Measurements from ENCODE around the gene ZNF444.

The ZNF444 gene

GRCh38 chr19:56118666-56119581 lies 22.2 kb upstream of the ZNF444 start:
- H3K9ac ChIP-seq (ENCODE audit: low read depth, low read length): peak overlapping the region; percentile 92; the same call in 1 of the 2 replicates
- H3K9me3 ChIP-seq (ENCODE audit: insufficient read depth, low read depth, low read length): no peaks in the 10 kb centered on the region
- peaks cover 4% of the 10 kb centered on the region for H3K4me1 ChIP-seq (ENCODE audit: insufficient read depth, low read length)
- H3K4me3 ChIP-seq (ENCODE audit: low read length): peak overlapping the region; percentile 90; the same call in 1 of the 2 replicates
- H3K27me3 ChIP-seq (ENCODE audit: insufficient read depth, low read length): no peaks in the 10 kb centered on the region
- peaks cover 20% of the 10 kb centered on the region; the same call in 1 of the 2 replicates for H3K36me3 ChIP-seq (ENCODE audit: insufficient read depth, low read depth, low read length)
- no peak overlapping the region for H3K27ac ChIP-seq (ENCODE audit: low read length)

GRCh38 chr19:56119582-56119978 lies 21.5 kb upstream of the ZNF444 start:
- Histone ChIP-seq H3K9ac (ENCODE audit: low read depth, low read length) (peak overlapping the region; percentile 92), H3K4me1 (ENCODE audit: insufficient read depth, low read length) (peaks cover 3% of the 10 kb centered on the region), H3K27ac (ENCODE audit: low read length) (peak overlapping the region; percentile 88)

GRCh38 chr19:56120002-56120370 lies 21.1 kb upstream of the ZNF444 start:
- peaks cover under 1% of the 10 kb centered on the region for H3K4me1 ChIP-seq (ENCODE audit: insufficient read depth, low read length)

More at GRCh38 chr19:56119582-56119978, 21.5 kb upstream of the ZNF444 start:
- peaks cover 20% of the 10 kb centered on the region; the same call in 1 of the 2 replicates for H3K36me3 ChIP-seq (ENCODE audit: insufficient read depth, low read depth, low read length)
- no peaks in the 10 kb centered on the region for H3K27me3 ChIP-seq (ENCODE audit: insufficient read depth, low read length)
- peak overlapping the region; percentile 90 for H3K4me3 ChIP-seq (ENCODE audit: low read length)
- no peaks in the 10 kb centered on the region for H3K9me3 ChIP-seq (ENCODE audit: insufficient read depth, low read depth, low read length)

GRCh38 chr19:56120371-56121179 lies 20.5 kb upstream of the ZNF444 start:
- peaks cover 20% of the 10 kb centered on the region; the same call in 1 of the 2 replicates for H3K36me3 ChIP-seq (ENCODE audit: insufficient read depth, low read depth, low read length)
- H3K9me3 ChIP-seq (ENCODE audit: insufficient read depth, low read depth, low read length): no peaks in the 10 kb centered on the region
- no peaks in the 10 kb centered on the region; the same call in 1 of the 2 replicates for H3K4me1 ChIP-seq (ENCODE audit: insufficient read depth, low read length)
- no peaks in the 10 kb centered on the region for H3K27me3 ChIP-seq (ENCODE audit: insufficient read depth, low read length)
- peak overlapping the region; percentile 88 for H3K27ac ChIP-seq (ENCODE audit: low read length)
- H3K4me3 ChIP-seq (ENCODE audit: low read length): peak overlapping the region; percentile 90
- peak overlapping the region; percentile 92 for H3K9ac ChIP-seq (ENCODE audit: low read depth, low read length)

More at GRCh38 chr19:56120002-56120370, 21.1 kb upstream of the ZNF444 start:
- Histone ChIP-seq H3K36me3 (ENCODE audit: insufficient read depth, low read depth, low read length) (peaks cover 20% of the 10 kb centered on the region; the same call in 1 of the 2 replicates), H3K27ac (ENCODE audit: low read length) (peak overlapping the region; percentile 88), H3K9ac (ENCODE audit: low read depth, low read length) (peak overlapping the region; percentile 92), H3K9me3 (ENCODE audit: insufficient read depth, low read depth, low read length) (no peaks in the 10 kb centered on the region), H3K27me3 (ENCODE audit: insufficient read depth, low read length) (no peaks in the 10 kb centered on the region), H3K4me3 (ENCODE audit: low read length) (peak overlapping the region; percentile 90)

DNA sequence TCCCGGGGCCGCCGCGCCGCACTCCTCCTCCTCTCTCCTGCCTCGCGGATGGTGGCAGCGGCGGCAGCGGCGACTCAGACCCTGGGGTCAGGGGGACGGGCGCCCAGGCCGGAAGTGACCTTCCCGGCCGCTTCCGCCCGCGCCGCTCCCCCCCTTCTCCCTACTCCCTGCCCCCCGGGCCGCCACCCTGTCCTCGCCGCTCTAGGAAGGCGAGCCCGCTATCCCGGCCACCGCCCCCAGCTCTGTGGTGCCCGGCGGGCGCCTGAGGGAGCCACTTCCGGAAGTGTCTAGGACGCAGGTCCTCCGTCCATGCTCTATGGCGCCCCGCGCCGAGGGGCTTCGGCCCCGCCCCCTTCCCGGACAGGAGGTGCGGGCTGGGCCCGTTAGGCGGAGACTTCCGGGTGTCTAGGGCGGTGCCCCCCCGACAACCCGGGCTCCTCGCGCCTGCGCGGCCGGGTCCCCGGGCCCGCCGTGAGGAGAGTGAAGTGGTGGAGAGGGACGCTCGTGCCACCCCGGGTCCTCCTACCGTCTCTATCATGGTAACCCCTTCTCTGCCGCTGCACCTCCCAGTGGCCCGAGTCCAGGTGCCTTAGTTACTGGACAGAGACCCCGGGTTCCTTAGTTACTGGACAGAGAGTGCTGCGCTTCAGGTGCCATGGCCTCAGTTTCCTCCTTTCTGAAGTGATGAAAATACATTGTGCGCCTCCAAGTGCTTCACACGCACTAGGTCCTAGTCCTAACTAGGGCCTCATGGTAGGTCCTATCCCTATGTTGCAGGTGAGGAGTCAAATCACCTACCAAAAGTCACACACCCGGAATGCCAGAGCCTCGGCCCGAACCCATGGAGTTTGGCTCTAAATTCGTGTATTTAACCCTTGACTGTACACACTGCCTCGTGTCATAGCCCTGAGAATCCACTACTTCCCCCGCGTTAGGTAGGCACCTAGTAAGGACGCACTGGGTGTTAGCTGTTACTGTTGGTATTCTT lies 19.6 kb upstream of the ZNF444 start, which contains the start of gene ZNF787:
ZNF787 (minus strand) TSS at position 116 of the 988 bp plus-strand sequence. CDS start 18,078 bp downstream, outside the sequence.
- Histone ChIP-seq H3K36me3 (ENCODE audit: insufficient read depth, low read depth, low read length) (peaks cover 20% of the 10 kb centered on the region; the same call in 1 of the 2 replicates), H3K9me3 (ENCODE audit: insufficient read depth, low read depth, low read length) (no peaks in the 10 kb centered on the region), H3K27me3 (ENCODE audit: insufficient read depth, low read length) (no peaks in the 10 kb centered on the region), H3K9ac (ENCODE audit: low read depth, low read length) (peak within 1 kb of the TSS; percentile 92), H3K4me1 (ENCODE audit: insufficient read depth, low read length) (no peaks in the 10 kb centered on the region; the same call in 1 of the 2 replicates), H3K4me3 (ENCODE audit: low read length) (peak within 1 kb of the TSS; percentile 90), H3K27ac (ENCODE audit: low read length) (peak within 1 kb of the TSS; percentile 88)

GRCh38 chr19:56123266-56123891 lies 17.7 kb upstream of the ZNF444 start:
- Histone ChIP-seq H3K4me1 (ENCODE audit: insufficient read depth, low read length) (no peaks in the 10 kb centered on the region; the same call in 1 of the 2 replicates), H3K9ac (ENCODE audit: low read depth, low read length) (no peak overlapping the region), H3K4me3 (ENCODE audit: low read length) (no peak overlapping the region), H3K27me3 (ENCODE audit: insufficient read depth, low read length) (no peaks in the 10 kb centered on the region), H3K36me3 (ENCODE audit: insufficient read depth, low read depth, low read length) (peaks cover 10% of the 10 kb centered on the region; the same call in 1 of the 2 replicates), H3K9me3 (ENCODE audit: insufficient read depth, low read depth, low read length) (no peaks in the 10 kb centered on the region), H3K27ac (ENCODE audit: low read length) (no peak overlapping the region)

- no peak overlapping the region for H3K9ac ChIP-seq (ENCODE audit: low read depth, low read length)
Observed at GRCh38 chr19:56124578-56124977, 16.5 kb upstream of the ZNF444 start.

DNA sequence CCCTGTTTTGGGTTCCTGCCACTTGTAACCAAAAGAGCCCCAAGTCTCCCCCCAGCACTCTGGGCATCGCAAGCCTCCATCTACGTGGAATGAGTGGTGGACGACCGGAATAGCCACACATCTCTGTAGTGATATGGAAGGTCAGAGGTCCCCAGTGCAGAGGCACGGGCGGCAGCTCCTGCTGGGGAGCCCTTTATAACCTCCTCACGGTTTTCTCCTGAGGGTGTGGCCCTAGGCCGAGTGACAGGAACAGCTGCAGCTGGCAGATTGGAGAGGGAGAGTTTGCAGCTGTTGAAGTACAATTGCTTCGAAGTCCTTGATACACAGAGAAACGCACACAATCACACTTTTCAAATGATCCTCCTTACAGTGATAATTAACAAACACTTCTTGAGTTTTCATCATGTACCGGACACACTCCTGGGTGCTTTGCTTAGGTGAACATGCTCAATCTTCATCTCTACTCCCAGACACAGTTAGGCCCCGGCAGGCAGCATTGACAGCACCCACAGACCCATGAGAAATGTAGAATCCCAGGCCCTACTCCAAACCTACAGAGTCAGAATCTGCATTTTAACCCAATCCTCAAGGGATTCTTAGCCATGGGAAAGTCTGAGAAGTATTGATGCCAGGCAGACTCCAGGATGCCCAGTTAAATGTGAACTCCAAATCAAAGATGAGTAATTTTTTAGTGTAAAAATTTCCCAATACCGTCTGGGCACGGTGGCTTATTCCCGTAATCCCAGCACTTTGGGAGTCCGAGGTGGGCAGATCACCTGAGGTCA lies 15.1 kb upstream of the ZNF444 start:
- Histone ChIP-seq H3K4me3 (ENCODE audit: low read length) (no peak overlapping the region), H3K27me3 (ENCODE audit: insufficient read depth, low read length) (no peaks in the 10 kb centered on the region), H3K27ac (ENCODE audit: low read length) (no peak overlapping the region), H3K9ac (ENCODE audit: low read depth, low read length) (no peak overlapping the region), H3K36me3 (ENCODE audit: insufficient read depth, low read depth, low read length) (no peaks in the 10 kb centered on the region), H3K4me1 (ENCODE audit: insufficient read depth, low read length) (no peaks in the 10 kb centered on the region), H3K9me3 (ENCODE audit: insufficient read depth, low read depth, low read length) (no peaks in the 10 kb centered on the region)

More at GRCh38 chr19:56124578-56124977, 16.5 kb upstream of the ZNF444 start:
- no peaks in the 10 kb centered on the region for H3K4me1 ChIP-seq (ENCODE audit: insufficient read depth, low read length)
- no peaks in the 10 kb centered on the region for H3K27me3 ChIP-seq (ENCODE audit: insufficient read depth, low read length)
- no peaks in the 10 kb centered on the region for H3K36me3 ChIP-seq (ENCODE audit: insufficient read depth, low read depth, low read length)
- H3K4me3 ChIP-seq (ENCODE audit: low read length): no peak overlapping the region
- H3K9me3 ChIP-seq (ENCODE audit: insufficient read depth, low read depth, low read length): no peaks in the 10 kb centered on the region
- H3K27ac ChIP-seq (ENCODE audit: low read length): no peak overlapping the region

- Histone ChIP-seq H3K36me3 (ENCODE audit: insufficient read depth, low read depth, low read length) (no peaks in the 10 kb centered on the region), H3K9me3 (ENCODE audit: insufficient read depth, low read depth, low read length) (no peaks in the 10 kb centered on the region), H3K4me1 (ENCODE audit: insufficient read depth, low read length) (no peaks in the 10 kb centered on the region), H3K27ac (ENCODE audit: low read length) (no peak overlapping the region), H3K9ac (ENCODE audit: low read depth, low read length) (no peak overlapping the region), H3K4me3 (ENCODE audit: low read length) (no peak overlapping the region), H3K27me3 (ENCODE audit: insufficient read depth, low read length) (no peaks in the 10 kb centered on the region)
Observed at GRCh38 chr19:56126983-56127780, 13.9 kb upstream of the ZNF444 start.
